Stimulated activated naive B cell treated with anti-CD40 and anti-IgM and Interleukin-4, amounts not matched to agents 10 μg/mL and 1 μg/mL and 100 μg/mL, for 72 hours (primary cell): ENCODE data around the gene NFATC1.

ENCODE experiments used
- ATAC-seq, 2 donors: fragments of 150-1000 bp; cut with Tn5 transposase; replicated peaks; 2 replicates each; pipeline ENCODE4 v1.10.0; 2021; ENCODE audit warnings: moderate library complexity in 1 of 2
- DNase-seq: peaks from one replicate; pipeline ENCODE4 v3.0.0; 2021
- H3K27ac Mint-ChIP-seq: one replicate; pipeline ENCODE4 v1.8.0; 2022; ENCODE audit warnings: mild to moderate bottlenecking, mixed read lengths
- H3K27me3 Mint-ChIP-seq, 2 donors: one replicate each; pipeline ENCODE4 v1.8.0; 2022; ENCODE audit warnings: mixed read lengths in 2 of 2
- H3K36me3 Mint-ChIP-seq, 2 donors: one replicate each; pipeline ENCODE4 v1.8.0; 2022; ENCODE audit warnings: mixed read lengths in 2 of 2, mild to moderate bottlenecking in 1 of 2
- H3K4me1 Mint-ChIP-seq, 2 donors: one replicate each; pipeline ENCODE4 v1.8.0; 2022; ENCODE audit warnings: mixed read lengths in 2 of 2, mild to moderate bottlenecking in 1 of 2
- H3K4me3 Mint-ChIP-seq, 2 donors: one replicate each; pipeline ENCODE4 v1.8.0; 2022; ENCODE audit warnings: mild to moderate bottlenecking in 2 of 2, mixed read lengths in 2 of 2, moderate library complexity in 1 of 2
- H3K9me3 Mint-ChIP-seq, 2 donors: one replicate each; pipeline ENCODE4 v1.8.0; 2022; ENCODE audit warnings: mixed read lengths in 2 of 2, mild to moderate bottlenecking in 1 of 2

Gene NFATC1

DNA sequence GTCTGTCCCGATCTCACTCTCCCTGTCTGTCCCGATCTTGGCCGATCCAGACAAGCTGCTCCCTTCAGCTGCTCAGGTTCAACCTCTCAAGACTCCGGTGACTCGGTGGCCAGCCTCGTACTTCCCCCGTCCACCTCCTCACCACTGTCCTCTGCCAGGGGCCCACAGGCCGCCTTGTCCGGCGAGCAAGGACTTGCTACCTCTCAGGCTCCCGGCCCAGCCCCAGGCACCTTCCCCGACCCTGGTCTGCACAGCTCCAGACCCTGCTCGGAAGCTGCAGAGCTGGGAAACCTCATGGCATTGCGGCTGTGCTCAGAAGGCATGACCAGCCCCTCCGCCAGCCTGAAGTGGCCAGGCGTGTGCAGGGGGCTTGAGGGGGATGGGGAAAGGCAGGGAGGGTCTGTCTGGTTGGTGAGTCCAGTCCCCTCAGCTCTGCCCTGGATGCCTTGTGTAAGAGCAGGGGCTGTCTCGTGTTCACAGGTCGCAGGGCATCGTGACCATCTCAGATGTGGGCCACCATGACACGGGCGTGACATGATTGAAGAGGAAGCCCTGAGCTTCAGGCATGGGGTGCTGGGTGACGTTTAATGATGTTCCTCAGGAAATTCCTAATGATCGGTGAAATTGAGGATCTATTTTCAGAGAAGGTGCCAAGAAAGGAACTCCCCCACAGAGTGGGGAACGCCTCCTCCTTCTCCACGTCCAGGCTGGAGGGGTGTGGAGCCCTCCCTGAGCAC, 162.6 kb downstream of the NFATC1 start:
- H3K4me3 Mint-ChIP-seq, result no peak overlapping the region
- ATAC-seq, result no peak
- H3K9me3 Mint-ChIP-seq, result peaks cover 2 to 4% of the 10 kb centered on the region in 2 donors
- no peaks in the 10 kb centered on the region for H3K36me3 Mint-ChIP-seq
- H3K4me1 Mint-ChIP-seq, result peaks cover 0 to 9% of the 10 kb centered on the region in 2 donors
- DNase-seq, result no peak
- no peak overlapping the region for H3K27ac Mint-ChIP-seq
- no peaks in the 10 kb centered on the region for H3K27me3 Mint-ChIP-seq

DNA sequence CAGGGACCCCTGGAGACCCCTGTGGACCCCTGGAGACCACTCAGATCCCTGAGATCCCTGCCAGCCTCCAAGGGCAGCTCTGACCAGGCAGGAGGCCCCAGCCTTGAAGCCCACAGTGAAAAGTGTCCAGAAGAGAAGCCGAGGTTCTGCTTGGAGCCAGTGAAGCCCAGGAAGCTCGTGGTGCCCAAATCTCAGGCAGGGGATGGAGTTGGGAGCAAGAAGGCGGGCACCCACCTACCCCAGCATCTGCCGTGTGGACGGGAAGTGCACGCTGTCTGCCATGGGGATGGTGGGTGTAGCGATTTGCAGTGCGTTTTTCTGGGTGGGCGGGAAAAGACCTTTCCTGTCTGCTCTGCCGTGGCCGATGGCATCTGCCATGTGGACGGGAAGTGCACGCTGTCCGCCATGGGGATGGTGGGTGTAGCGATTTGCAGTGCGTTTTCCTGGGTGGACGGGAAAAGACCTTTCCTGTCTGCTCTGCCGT, 163.2 kb downstream of the NFATC1 start:
- H3K4me1 Mint-ChIP-seq, result peaks cover 0 to 9% of the 10 kb centered on the region in 2 donors
- H3K9me3 Mint-ChIP-seq, result peaks cover 4 to 5% of the 10 kb centered on the region in 2 donors
- no peaks in the 10 kb centered on the region for H3K36me3 Mint-ChIP-seq
- H3K4me3 Mint-ChIP-seq, result no peak overlapping the region
- no peak for DNase-seq
- ATAC-seq, result no peak
- H3K27me3 Mint-ChIP-seq, result no peaks in the 10 kb centered on the region
- H3K27ac Mint-ChIP-seq, result no peak overlapping the region

DNA sequence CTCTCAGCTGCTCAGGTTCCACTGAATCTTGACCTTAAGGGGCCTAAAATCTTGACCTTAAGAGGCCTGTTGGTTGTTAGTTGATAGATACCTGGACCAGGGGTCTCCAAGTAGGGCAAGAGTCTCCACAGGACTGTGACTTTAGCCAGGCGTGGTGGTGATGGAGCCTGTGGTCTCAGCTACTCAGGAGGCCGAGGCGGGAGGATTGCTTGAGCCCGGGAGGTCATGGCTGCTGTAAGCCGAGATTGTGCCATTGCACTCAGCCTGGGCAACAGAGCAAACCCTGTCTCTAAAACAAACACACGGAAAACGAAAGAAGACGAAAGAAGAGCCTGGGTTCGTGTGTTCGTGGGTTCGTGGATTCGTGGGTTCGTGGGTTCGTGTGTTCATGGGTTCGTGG, 163.7 kb downstream of the NFATC1 start:
- Mint-ChIP-seq H3K4me1 (peaks cover 0 to 9% of the 10 kb centered on the region in 2 donors), H3K27me3 (no peaks in the 10 kb centered on the region), H3K9me3 (peaks cover 8 to 9% of the 10 kb centered on the region in 2 donors), H3K4me3 (no peak overlapping the region), H3K27ac (no peak overlapping the region), H3K36me3 (no peaks in the 10 kb centered on the region)
- DNase-seq, result no peak
- no peak for ATAC-seq

DNA sequence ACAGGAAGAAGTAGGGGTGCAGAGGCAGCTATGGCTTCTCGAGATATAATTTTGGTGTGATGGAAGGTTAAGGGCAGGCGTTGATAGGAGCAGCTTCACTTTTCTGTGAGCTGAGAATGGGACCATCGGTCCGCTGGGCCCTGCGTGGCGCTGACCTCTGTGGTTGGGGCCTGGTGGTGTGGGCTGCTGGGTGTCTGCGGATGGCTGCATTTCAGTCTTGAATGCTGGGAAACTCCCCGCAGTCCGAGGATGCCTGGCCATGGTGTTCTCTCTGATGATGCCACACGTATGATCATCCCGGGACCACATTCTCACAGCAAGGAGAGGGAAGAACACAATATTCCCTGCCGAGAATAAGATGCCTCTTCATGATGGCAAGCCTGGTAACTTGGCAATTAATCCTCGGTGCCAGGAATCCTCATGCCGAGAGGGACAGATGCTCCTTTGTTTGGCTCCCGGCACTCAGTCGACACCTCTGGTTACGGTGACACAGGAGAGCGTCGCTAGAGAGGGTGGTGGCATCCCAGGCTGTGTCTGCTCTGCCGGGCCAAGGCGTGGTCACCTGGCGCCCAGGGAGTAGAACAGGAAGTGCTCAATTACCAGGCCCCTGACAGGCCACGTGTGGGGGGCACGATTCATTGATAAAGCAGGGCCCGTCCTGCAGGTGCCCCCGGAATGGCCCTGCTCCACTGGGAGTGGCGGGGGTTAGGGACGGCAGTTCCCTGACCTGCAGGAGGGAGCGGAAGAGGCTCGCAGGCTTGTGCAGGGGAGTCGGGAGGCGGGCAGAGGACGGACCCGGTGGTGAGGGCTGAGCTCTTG, 164.5 kb downstream of the NFATC1 start:
- peaks cover 9 to 10% of the 10 kb centered on the region in 2 donors for H3K9me3 Mint-ChIP-seq
- no peaks in the 10 kb centered on the region for H3K27me3 Mint-ChIP-seq
- no peaks in the 10 kb centered on the region for H3K36me3 Mint-ChIP-seq
- H3K4me3 Mint-ChIP-seq, result no peak overlapping the region
- peaks cover 0 to 9% of the 10 kb centered on the region in 2 donors for H3K4me1 Mint-ChIP-seq
- no peak for ATAC-seq
- no peak for DNase-seq
- H3K27ac Mint-ChIP-seq, result no peak overlapping the region

DNA sequence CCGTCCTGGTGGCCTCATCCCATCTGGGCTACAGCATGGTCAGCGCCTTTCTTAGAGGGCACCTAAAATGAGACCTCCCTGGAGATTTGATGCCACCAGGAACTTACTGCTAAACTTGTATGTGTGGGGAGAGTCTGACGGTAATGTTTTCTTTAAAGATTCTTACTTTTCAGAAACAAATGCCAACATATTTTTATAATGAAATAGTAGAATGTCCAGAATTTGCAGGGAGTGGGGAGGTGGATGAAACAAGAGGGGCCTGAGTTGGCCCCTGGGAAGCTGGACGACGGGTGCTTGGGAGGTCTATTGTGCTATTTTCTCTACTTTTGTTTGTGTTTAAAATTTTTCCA, 165.1 kb downstream of the NFATC1 start:
- peaks cover 9 to 10% of the 10 kb centered on the region in 2 donors for H3K9me3 Mint-ChIP-seq
- H3K4me1 Mint-ChIP-seq, result peaks cover 0 to 9% of the 10 kb centered on the region in 2 donors
- H3K4me3 Mint-ChIP-seq, result no peak overlapping the region
- DNase-seq, result no peak
- H3K27me3 Mint-ChIP-seq, result no peaks in the 10 kb centered on the region
- ATAC-seq, result no peak
- H3K36me3 Mint-ChIP-seq, result no peaks in the 10 kb centered on the region
- H3K27ac Mint-ChIP-seq, result no peak overlapping the region

DNA sequence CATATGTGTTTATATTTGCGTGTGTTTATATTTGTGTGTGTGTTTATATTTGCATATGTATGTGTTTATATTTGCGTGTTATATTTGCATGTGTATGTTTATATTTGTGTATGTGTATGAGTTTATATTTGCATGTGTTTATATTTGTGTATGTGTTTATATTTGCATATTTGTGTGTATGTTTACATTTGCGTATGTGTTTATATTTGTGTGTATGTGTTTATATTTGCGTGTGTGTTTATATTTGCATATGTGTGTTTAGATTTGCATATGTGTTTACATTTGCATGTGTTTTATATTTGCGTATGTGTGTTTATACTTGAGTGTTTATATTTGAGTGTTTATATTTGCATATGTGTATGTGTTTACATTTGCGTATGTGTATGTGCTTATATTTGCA, 168.2 kb downstream of the NFATC1 start:
- Mint-ChIP-seq H3K4me1 (peaks cover 0 to 9% of the 10 kb centered on the region in 2 donors), H3K9me3 (peaks cover 9 to 10% of the 10 kb centered on the region in 2 donors), H3K27ac (no peak overlapping the region), H3K36me3 (no peaks in the 10 kb centered on the region), H3K4me3 (no peak overlapping the region), H3K27me3 (peaks cover 0 to 5% of the 10 kb centered on the region in 2 donors)
- no peak for ATAC-seq
- no peak for DNase-seq

DNA sequence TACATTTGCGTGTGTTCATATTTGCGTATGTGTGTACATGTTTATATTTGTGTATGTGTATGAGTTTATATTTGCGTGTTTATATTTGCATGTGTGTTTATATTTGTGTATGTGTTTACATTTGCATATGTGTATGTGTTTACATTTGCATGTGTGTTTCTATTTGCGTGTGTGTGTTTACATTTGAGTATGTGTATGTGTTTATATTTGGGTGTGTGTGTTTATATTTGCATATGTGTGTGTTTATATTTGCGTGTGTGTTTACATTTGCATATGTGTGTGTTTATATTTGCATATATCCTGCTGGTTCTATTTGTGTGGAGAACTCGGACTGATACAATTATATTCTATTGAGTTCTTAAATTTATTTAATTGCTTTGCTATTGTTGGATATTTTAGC, 168.7 kb downstream of the NFATC1 start:
- ATAC-seq (no peak), DNase-seq (no peak)
- H3K36me3 Mint-ChIP-seq, result no peaks in the 10 kb centered on the region
- H3K4me3 Mint-ChIP-seq, result no peak overlapping the region
- peaks cover 9 to 10% of the 10 kb centered on the region in 2 donors for H3K9me3 Mint-ChIP-seq
- H3K4me1 Mint-ChIP-seq, result peaks cover 0 to 6% of the 10 kb centered on the region in 2 donors
- peaks cover 0 to 9% of the 10 kb centered on the region in 2 donors for H3K27me3 Mint-ChIP-seq
- H3K27ac Mint-ChIP-seq, result no peak overlapping the region

DNA sequence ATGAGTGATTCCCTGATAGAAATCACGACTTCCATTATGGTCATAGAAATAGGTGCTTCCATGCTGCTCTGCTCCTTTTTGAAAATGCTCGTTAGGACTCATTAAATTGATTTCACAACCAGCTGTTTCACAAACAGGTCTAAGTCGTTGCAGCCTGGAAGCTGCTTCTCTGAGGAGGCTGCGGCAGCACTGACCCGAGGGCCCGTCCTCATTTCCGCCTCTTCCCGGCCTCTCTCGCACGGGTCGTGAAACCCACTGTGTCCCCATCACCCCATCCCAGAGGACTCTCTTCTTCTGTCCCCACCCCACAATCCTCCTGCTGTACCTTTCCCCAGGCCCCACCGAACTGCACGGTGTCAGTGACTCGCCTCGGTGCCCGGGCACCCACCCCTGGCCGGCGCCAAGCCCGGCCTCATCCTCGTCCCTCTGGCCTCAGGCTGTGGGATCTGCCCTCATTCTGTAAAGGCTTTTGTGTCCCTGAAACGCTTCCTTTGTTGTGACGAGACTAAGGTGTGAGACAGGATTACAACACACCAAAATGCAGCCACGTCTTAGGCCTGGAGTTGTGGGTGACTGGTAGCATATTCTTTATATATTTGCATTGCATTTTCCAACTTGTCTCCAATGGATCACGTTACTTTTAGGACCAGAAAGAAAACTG, 171.2 kb downstream of the NFATC1 start:
- peaks cover 6 to 16% of the 10 kb centered on the region in 2 donors for H3K27me3 Mint-ChIP-seq
- H3K36me3 Mint-ChIP-seq, result peaks cover 2 to 9% of the 10 kb centered on the region in 2 donors
- no peak for DNase-seq
- no peak for ATAC-seq
- H3K4me1 Mint-ChIP-seq, result peaks cover 2 to 5% of the 10 kb centered on the region in 2 donors
- peaks cover 11 to 13% of the 10 kb centered on the region in 2 donors for H3K9me3 Mint-ChIP-seq
- H3K27ac Mint-ChIP-seq, result no peak overlapping the region
- H3K4me3 Mint-ChIP-seq, result no peak overlapping the region

DNA sequence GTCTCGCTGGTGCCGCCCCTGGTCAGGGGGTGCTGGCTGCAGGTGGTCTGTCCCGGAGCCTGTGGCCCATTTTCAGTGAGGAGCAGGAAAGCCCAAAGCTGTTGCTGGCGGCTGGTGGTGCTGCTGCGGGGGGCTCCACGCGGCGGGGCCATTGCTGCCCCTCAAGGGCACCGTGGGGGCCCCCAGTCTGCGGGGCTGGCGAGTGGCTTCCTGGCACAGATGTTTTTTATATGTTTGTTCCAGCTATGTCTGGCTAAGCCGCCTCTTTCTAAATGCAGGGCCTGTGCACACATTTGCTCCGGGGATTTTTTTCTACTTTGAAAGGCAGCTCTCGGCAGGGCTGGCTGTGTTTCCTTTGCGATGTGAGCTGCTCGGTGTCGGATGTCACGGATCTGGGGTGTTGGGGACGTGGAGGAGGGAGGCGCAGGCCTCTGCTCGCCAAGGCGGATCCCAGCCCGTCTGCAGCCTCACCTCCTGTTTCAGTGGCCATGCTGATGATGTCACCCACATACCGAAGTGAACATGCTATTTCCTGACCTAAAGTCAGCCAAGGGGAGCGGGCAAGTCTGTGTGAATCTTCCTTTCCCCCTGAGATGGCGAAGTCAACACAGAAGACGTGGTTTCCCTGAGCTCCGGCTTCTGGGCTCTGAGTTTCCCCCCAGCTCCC, 171.9 kb downstream of the NFATC1 start:
- DNase-seq (no peak), ATAC-seq (no peak)
- Mint-ChIP-seq H3K4me1 (peaks cover 2 to 5% of the 10 kb centered on the region in 2 donors), H3K27ac (no peak overlapping the region), H3K4me3 (no peak overlapping the region), H3K27me3 (peaks cover 6 to 16% of the 10 kb centered on the region in 2 donors), H3K36me3 (peaks cover 6 to 16% of the 10 kb centered on the region in 2 donors), H3K9me3 (peaks cover 17 to 19% of the 10 kb centered on the region in 2 donors)

DNA sequence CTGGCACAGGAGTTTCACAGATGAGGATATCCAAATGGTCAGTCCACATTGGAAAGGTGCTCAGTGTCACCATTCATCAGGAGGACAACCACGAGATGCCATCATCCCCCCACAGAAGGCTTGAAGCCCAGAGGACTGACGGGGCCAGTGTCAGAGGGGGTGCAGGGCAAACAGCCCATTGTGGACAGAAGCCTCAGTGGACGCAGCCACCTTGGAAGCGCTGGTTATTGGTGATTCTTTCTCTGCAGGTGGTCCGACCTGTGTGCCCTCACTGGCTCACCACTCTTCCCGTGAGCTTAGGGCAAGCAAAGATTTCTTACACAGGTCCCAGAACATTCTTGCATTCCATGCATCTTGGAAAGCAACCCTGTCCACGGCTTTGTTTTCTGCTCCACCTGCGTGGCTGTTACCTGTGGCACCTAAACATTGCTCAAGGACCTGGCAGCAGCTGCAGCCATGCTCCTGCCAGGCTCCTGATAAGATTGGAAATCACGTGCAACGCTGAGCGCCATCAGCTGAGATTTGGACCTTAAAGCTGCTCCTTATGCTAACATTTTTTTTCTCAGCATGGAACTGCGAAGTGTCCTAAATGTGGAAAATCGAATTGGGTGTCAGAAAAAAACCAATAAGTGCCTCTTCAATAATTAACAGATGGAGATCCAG, 172.9 kb downstream of the NFATC1 start:
- H3K36me3 Mint-ChIP-seq, result peaks cover 10 to 20% of the 10 kb centered on the region in 2 donors
- no peak overlapping the region for H3K27ac Mint-ChIP-seq
- peaks cover 22 to 27% of the 10 kb centered on the region in 2 donors for H3K9me3 Mint-ChIP-seq

DNA sequence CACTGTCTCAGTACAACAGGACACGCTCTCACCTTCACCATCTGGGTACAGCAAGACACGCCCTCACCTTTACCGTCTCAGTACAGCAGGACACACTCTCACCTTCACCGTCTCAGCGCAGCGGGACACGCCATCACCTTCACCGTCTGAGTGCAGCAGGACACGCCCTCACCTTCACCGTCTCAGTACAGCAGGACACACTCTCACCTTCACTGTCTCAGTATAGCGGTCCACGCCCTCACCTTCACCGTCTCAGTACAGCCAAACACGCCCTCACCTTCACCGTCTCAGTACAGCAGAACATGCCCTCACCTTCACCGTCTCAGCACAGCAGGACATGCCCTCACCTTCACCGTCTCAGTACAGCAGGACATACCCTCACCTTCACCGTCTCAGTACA, 174.0 kb downstream of the NFATC1 start:
- H3K4me1 Mint-ChIP-seq, result peaks cover 2 to 5% of the 10 kb centered on the region in 2 donors
- H3K9me3 Mint-ChIP-seq, result peaks cover 16 to 23% of the 10 kb centered on the region in 2 donors
- ATAC-seq, result no peak
- peaks cover 10 to 20% of the 10 kb centered on the region in 2 donors for H3K36me3 Mint-ChIP-seq
- DNase-seq, result no peak
- H3K27me3 Mint-ChIP-seq, result peaks cover 6 to 16% of the 10 kb centered on the region in 2 donors
- H3K27ac Mint-ChIP-seq, result no peak overlapping the region
- no peak overlapping the region for H3K4me3 Mint-ChIP-seq

More for the DNA sequence above, 172.9 kb downstream of the NFATC1 start:
- DNase-seq (no peak), ATAC-seq (no peak)
- H3K4me1 Mint-ChIP-seq, result peaks cover 2 to 5% of the 10 kb centered on the region in 2 donors
- H3K27me3 Mint-ChIP-seq, result peaks cover 6 to 16% of the 10 kb centered on the region in 2 donors
- no peak overlapping the region for H3K4me3 Mint-ChIP-seq

DNA sequence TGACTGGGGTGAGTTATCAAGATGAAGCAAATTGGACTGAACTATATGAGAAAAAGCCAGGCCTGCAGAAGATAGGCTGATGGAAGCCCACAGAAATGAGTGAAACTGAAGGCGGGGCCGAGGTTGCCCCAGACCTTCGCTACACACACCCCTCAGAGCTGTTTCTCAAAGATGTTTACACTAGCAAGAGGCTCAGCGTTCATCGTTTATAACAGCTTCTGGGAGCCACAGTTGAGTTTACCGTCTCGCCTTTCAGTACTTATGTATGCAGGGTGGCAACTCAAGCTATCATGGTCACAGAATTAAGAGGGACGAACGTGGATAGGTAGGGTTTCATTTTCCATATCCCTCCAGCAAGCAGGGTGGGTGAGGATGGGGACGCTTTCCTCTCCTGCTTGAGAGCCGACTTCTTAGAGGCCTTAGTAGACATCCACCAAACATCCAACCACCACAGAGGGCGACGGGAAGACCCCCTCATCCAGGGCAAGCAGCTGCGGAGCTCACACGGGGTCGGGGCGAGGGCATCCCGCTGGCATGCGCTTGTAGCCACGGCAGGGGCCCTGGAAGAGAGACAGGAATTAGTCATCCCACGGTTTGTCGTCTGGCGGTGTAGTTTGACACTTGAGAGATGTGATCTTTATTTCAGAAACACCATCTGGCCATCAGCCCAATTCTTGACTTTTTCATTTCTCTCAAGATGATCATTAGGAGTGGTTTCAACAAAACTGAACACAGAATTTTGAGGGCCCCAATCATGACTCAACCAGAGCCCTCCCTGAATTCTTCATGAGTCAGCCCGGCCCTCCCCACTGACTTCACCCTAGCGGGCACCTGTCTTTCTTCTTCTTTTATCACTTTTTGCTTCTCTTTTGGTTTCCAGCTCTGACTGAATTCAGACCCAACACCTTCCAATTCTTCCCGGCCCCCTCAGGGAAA, 174.8 kb downstream of the NFATC1 start:
- Mint-ChIP-seq H3K4me1 (peaks cover 5 to 13% of the 10 kb centered on the region in 2 donors), H3K27me3 (peaks cover 6 to 16% of the 10 kb centered on the region in 2 donors), H3K9me3 (peaks cover 16 to 23% of the 10 kb centered on the region in 2 donors), H3K4me3 (no peak overlapping the region), H3K27ac (no peak overlapping the region), H3K36me3 (peaks cover 10 to 20% of the 10 kb centered on the region in 2 donors)
- ATAC-seq (no peak), DNase-seq (no peak)
